Psoas muscle (tissue), 8 donors: ENCODE results near the gene TNS3. TPM values are rescaled to one million over a fixed set of nuclear protein-coding genes. Genes with fewer than 3 reads are reported as not detected.

Experiments used
- ATAC-seq, 4 donors: fragments of 200-7000 bp; cut with Tn5 transposase; one replicate each; pipeline ENCODE4 v1.9.1; 2020; ENCODE audit warnings: moderate library complexity in 3 of 4, mild to moderate bottlenecking in 2 of 4
- DNase-seq, 2 donors: peaks; one replicate each; pipeline ENCODE4 v3.0.0-alpha.2; 2020
- H3K27ac ChIP-seq: fragments of 200-600 bp; one replicate; pipeline ENCODE4 v1.8.0; 2022
- H3K27me3 ChIP-seq, 3 donors: fragments of 200-600 bp in 1 of 3; one replicate each; pipeline versions ENCODE4 v1.6.1 to v1.8.0; 2013 to 2022; ENCODE audit warnings: low read length in 2 of 3, mild to moderate bottlenecking in 2 of 3, moderate library complexity in 1 of 3; ENCODE audit not compliant: insufficient read depth in 3 of 3
- H3K36me3 ChIP-seq, 2 donors: fragments of 200-600 bp in 1 of 2; one replicate each; pipeline versions ENCODE4 v1.6.1 to v1.8.0; 2013 to 2022; ENCODE audit warnings: low read depth in 1 of 2, mild to moderate bottlenecking in 1 of 2, moderate library complexity in 1 of 2; ENCODE audit not compliant: insufficient read depth in 1 of 2
- H3K4me1 ChIP-seq: fragments of 200-600 bp; one replicate; pipeline ENCODE4 v1.8.0; 2022
- H3K4me3 ChIP-seq: fragments of 200-600 bp; one replicate; pipeline ENCODE4 v1.8.0; 2022; ENCODE audit warnings: mild to moderate bottlenecking
- H3K9me3 ChIP-seq: fragments of 200-600 bp; one replicate; pipeline ENCODE4 v1.8.0; 2022
- WGBS, 3 donors: extraction: QIAGEN DNeasy Blood & Tissue Kit; methylation state at CpG; one replicate each; pipeline versions ENCODE4 v1.1.6 to v1.1.7; 2013; 5-methylcytosine and 5-hydroxymethylcytosine counted together
- intact Hi-C, 2 donors: fragments of 100-400 bp; cut with DNase I; formaldehyde crosslinking; loops; one replicate each; pipeline versions ENCODE4 v1.11.0 to v1.14.2; 2022
- polyA plus RNA-seq, 3 donors: library from polyadenylated mRNA; stranded (reverse); fragments of 200-250 nt; gene quantifications; one replicate each; pipeline ENCODE4 v1.2.3, GENCODE V29; 2013
- total RNA-seq, 4 donors: library from RNA; stranded (reverse); fragmentation: NEBNext Ultra II Directional in 2 of 4; extraction: Animal tissue kit (Norgen Biotek cat#: 25700) in 2 of 4; gene quantifications; one replicate each; pipeline versions ENCODE4 v1.2.1 to v1.2.4, GENCODE V29; 2021 to 2023
- TF ChIP-seq, protein P1 (sequence below): fragments of 200-600 bp; IDR thresholded peaks from one replicate; pipeline ENCODE4 v1.8.0; 2022; ENCODE audit warnings: antibody characterized with exemption
- donor health status: healthy with polysubstance abuse.
- donor health status: DM: no; HTN: no; CAD: no; lungs with moderate emphysema.
- donor health status: Bipolar disorder and iron deficiency.
- donor health status: healthy.
- donor health status: DM: yes; HTN: yes; CAD: no.
- donor health status: DM: no; HTN: no; CAD: no.
- donor health status: DM: no; HTN: no; CAD: no.
- donor health status: DM: yes; HTN: yes; CAD: no.

The TNS3 gene
- total and polyA plus RNA-seq, 7 donors: 11.5 to 75.3 (median 35.0) TPM

DNA sequence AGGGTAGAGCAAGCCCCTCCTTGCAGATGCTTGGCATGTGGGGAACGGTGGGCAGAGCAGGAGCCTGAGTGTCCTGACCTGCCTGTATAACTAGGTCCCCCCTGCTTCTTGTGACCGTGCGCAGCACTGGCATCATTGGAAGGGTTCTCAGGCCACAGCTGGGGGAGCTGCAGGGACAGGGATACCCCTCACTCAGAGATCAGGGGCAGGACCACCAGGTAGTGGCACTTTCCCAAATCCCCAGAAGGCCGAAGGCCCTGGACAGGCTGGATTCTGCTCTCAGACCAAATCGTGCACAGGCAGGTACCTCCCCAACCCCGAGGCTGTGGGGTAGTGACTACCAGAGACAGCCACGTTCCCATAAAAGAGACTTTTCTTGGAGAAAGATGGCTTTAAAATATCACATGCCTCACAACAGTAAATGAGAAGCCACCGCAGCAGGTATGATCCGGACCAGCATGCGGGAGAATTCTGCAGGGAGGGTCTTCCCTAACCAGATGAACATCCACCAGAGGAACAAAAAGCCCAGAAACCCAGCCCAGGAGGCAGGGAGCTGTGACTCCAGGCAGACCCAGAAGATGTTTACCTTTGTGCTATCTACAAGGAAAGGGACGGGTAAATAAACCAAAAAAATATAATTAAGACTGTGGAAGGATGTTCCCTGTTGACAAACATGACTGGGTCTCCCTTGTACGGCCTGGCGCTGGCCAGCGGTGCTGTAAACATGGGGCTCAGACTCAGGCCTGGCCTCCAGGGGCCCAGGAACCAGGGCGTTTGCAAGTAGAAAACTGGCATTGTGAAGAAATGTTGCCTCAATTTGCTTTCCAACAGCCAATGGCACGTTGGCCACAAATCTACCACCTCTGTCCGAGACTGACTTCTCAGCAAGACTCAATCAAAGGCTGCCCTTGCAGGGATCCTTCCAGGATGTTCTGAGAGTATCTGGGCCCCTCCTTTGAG is 180.0 kb downstream of the TNS3 start:
- peak in 1 of 2 donors; percentile 39 for DNase-seq
- Histone ChIP-seq H3K27ac (no peak overlapping the region), H3K4me1 (peaks cover 24% of the 10 kb centered on the region), H3K36me3 (peaks cover 0 to 45% of the 10 kb centered on the region in 2 donors), H3K9me3 (no peaks in the 10 kb centered on the region), H3K27me3 (no peaks in the 10 kb centered on the region), H3K4me3 (no peak overlapping the region)
- no peak for ATAC-seq
- WGBS, 3 donors: 94 to 96% (median 95%) methylated on average over 17 of the region's 17 CpGs
- TF ChIP-seq, protein P1, sequence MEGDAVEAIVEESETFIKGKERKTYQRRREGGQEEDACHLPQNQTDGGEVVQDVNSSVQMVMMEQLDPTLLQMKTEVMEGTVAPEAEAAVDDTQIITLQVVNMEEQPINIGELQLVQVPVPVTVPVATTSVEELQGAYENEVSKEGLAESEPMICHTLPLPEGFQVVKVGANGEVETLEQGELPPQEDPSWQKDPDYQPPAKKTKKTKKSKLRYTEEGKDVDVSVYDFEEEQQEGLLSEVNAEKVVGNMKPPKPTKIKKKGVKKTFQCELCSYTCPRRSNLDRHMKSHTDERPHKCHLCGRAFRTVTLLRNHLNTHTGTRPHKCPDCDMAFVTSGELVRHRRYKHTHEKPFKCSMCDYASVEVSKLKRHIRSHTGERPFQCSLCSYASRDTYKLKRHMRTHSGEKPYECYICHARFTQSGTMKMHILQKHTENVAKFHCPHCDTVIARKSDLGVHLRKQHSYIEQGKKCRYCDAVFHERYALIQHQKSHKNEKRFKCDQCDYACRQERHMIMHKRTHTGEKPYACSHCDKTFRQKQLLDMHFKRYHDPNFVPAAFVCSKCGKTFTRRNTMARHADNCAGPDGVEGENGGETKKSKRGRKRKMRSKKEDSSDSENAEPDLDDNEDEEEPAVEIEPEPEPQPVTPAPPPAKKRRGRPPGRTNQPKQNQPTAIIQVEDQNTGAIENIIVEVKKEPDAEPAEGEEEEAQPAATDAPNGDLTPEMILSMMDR: no peak
- intact Hi-C loops: no loop called here

GRCh38 chr7:47400741-47401206 is 181.1 kb downstream of the TNS3 start:
- WGBS, 3 donors: 94 to 95% (median 94%) methylated on average over 21 of the region's 21 CpGs
- no peaks in the 10 kb centered on the region for H3K27me3 ChIP-seq
- TF ChIP-seq, protein P1: no peak
- H3K4me1 ChIP-seq: peaks cover 13% of the 10 kb centered on the region
- no peaks in the 10 kb centered on the region for H3K9me3 ChIP-seq
- no peak overlapping the region for H3K27ac ChIP-seq
- H3K4me3 ChIP-seq: no peak overlapping the region
- peaks cover under 1 to 56% of the 10 kb centered on the region in 2 donors for H3K36me3 ChIP-seq
- intact Hi-C loops: no loop called here
- peak in 1 of 2 donors; percentile 34 for DNase-seq
- ATAC-seq: no peak

DNA sequence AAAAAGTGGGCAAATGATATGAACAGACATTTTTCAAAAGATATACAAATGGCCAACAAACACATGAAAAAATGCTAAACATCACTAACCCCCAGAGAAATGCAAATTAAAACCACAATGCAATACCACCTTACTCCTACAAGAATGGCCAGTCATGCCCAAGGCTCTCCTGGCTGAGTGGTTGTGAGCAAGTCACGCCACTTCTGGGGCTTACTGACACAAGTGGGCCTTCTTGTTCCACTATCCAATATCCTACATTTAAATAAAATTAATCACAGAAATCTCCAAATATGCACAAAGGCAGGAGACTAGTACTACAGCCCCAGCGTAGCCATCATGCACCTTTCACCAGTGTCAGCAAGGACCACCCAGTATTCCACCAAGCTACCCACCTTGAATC is 181.9 kb downstream of the TNS3 start:
- no peak overlapping the region for H3K27ac ChIP-seq
- H3K9me3 ChIP-seq: no peaks in the 10 kb centered on the region
- TF ChIP-seq, protein P1: no peak
- H3K4me1 ChIP-seq: peaks cover 6% of the 10 kb centered on the region
- DNase-seq: no peak
- intact Hi-C loops: no loop called here
- peaks cover 4 to 64% of the 10 kb centered on the region in 2 donors for H3K36me3 ChIP-seq
- 86 to 100% (median 99%) methylated on average over 2 of the region's 2 CpGs for WGBS, 3 donors
- no peaks in the 10 kb centered on the region for H3K27me3 ChIP-seq
- ATAC-seq: no peak
- H3K4me3 ChIP-seq: no peak overlapping the region

DNA sequence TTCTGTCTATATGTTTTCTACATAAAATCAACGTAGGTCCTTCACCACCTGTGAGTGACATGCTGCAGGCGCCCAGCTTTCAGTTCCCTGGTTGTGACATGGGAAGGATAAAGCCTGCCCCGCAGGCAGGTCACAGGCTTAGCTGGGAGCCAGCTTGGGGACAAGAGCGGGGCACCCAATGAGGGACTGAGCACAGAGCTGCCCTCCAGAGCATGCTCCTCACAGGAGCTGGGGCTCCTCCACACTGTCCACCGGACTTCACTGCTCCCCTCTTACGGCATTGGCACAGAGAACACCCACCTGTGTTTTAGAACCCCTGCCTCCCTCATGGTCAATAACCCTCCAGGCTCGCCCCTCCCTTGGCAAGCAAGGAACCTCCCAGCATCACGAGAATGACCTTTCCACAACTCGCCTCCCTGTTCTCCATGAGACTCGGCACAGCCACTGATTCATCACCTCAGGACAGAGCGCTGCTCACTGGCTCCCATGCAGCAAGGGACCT is 187.1 kb downstream of the TNS3 start:
- WGBS, 3 donors: 95 to 97% (median 96%) methylated on average over 10 to 11 of the region's 11 CpGs
- TF ChIP-seq, protein P1: no peak

More for the DNA sequence above, 187.1 kb downstream of the TNS3 start:
- Histone ChIP-seq H3K27ac (no peak overlapping the region), H3K27me3 (no peaks in the 10 kb centered on the region), H3K4me3 (no peak overlapping the region), H3K36me3 (peaks cover 4 to 63% of the 10 kb centered on the region in 2 donors), H3K4me1 (peaks cover 6% of the 10 kb centered on the region), H3K9me3 (no peaks in the 10 kb centered on the region)
- no peak for ATAC-seq
- intact Hi-C loops: loop anchor here in 1 of 2 donors (10.0 kb wide), 1 partner anchor 120 kb away; no protein-coding TSS in a partner anchor
- DNase-seq: peak in 1 of 2 donors; percentile 33
